ENCODE measurements around the gene ACBD6. TPM values are rescaled to one million over a fixed set of nuclear protein-coding genes. Genes with fewer than 3 reads are reported as not detected.
A peak's percentile ranks its signal among the peaks of the same experiment; 100 is the strongest.
"Not testable (repeated sequence)": the region's sequence is repeated elsewhere in the genome, so short reads cannot be mapped to it uniquely, and the experiment has no call there.

Gene ACBD6
- total RNA-seq, 1 donor from 2014 or later = 49.1 TPM

DNA sequence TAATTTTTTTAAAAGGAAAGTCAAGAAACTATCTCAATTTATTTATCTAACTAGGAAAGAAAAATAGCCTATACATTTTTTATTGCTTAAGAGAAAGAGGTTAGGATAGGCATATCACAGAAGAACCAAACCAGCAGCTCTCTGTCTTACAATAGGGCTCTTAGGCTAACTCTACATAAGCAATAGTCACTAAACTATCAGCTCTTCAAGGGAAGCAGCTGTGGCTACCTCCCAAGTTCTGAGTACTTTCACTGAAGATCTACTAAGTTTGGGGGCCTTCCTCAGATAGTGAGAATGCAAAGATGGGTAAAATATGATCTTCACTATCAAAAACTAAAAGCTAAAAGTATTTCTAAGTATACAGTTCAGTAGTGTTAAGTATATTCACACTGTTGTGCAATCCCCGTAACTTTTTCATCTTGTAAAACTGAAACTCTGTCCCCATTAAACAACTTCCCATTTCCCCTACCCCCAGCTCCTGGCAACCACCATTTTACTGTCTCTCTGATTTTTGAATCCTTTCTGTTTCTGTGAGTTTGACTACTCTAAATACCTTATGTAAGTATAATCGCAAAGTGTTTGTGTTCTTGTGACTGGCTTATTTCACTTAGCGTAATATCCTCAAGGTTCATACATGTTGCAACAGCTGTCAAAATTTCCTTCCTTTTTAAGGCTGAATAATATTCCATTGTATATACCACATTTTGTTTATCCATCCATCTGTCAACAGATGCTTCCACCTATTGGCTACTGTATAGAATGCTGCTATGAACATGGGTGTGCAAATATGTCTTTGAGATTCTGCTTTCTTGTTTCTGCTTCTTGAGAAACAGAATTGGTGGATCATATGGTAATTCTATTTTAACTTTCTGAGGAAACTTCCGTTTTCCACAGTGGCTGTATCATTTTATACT lies 73.3 kb downstream of the ACBD6 start:
- H3K27ac Mint-ChIP-seq = no peak overlapping the region
- DNase-seq (ENCODE audit: extremely low spot score, unreplicated experiment) = no peak
- H3K4me3 Mint-ChIP-seq = no peak overlapping the region
- H3K36me3 Mint-ChIP-seq = peaks cover 9% of the 10 kb centered on the region
- no peaks in the 10 kb centered on the region for H3K9me3 Mint-ChIP-seq
- no peak for TF ChIP-seq CTCF (conservative IDR thresholded peaks at IDR 0.05)
- peaks cover 15% of the 10 kb centered on the region for H3K4me1 Mint-ChIP-seq (ENCODE audit: unreplicated experiment)
- no peaks in the 10 kb centered on the region for H3K27me3 Mint-ChIP-seq

- H3K36me3 Mint-ChIP-seq = peaks cover 22% of the 10 kb centered on the region
- TF ChIP-seq CTCF (conservative IDR thresholded peaks at IDR 0.05) = no peak
- peaks cover 11% of the 10 kb centered on the region for H3K4me1 Mint-ChIP-seq (ENCODE audit: unreplicated experiment)
- H3K27me3 Mint-ChIP-seq = no peaks in the 10 kb centered on the region
- peaks cover 7% of the 10 kb centered on the region for H3K9me3 Mint-ChIP-seq
- DNase-seq (ENCODE audit: extremely low spot score, unreplicated experiment) = no peak
- H3K4me3 Mint-ChIP-seq = no peak overlapping the region
- no peak overlapping the region for H3K27ac Mint-ChIP-seq
Measured at GRCh38 chr1:180425952-180426351, 76.4 kb downstream of the ACBD6 start.

DNA sequence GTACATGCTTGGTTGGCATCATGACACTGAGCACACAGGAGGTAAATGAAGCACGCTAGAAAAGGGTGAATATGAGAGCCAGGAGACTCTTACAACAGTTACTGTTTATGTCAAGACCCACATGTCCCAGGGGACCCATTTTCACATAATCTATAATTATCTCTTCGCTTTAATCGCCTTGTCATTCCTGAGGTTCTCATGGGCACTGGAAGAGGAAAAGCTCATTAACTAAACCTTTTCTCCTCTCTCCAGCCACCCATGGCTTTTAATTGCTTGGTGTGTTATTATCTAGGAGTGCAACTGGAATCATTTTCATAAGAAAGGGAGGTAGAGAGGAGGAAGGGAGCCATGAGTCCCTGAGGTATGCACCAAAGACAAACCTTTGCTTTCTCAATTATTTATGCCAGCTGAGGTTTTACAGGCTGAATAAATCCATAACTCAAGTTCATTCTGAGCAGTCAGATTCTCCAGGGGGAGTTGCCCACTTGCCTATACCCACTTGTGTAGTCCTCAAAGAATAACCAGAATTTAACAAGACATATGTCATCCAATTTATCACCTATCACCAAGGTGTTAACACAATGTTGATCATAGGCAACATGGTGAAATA lies 77.4 kb downstream of the ACBD6 start:
- H3K27ac Mint-ChIP-seq = no peak overlapping the region
- H3K4me3 Mint-ChIP-seq = no peak overlapping the region
- H3K9me3 Mint-ChIP-seq = peaks cover 11% of the 10 kb centered on the region
- TF ChIP-seq CTCF (conservative IDR thresholded peaks at IDR 0.05) = no peak
- no peak for DNase-seq (ENCODE audit: extremely low spot score, unreplicated experiment)
- no peaks in the 10 kb centered on the region for H3K27me3 Mint-ChIP-seq
- H3K36me3 Mint-ChIP-seq = peaks cover 29% of the 10 kb centered on the region
- H3K4me1 Mint-ChIP-seq (ENCODE audit: unreplicated experiment) = peaks cover 11% of the 10 kb centered on the region

- Mint-ChIP-seq H3K4me3 (no peak overlapping the region), H3K27me3 (no peaks in the 10 kb centered on the region), H3K4me1 (ENCODE audit: unreplicated experiment) (peaks cover 11% of the 10 kb centered on the region), H3K27ac (no peak overlapping the region), H3K9me3 (peaks cover 11% of the 10 kb centered on the region), H3K36me3 (peaks cover 25% of the 10 kb centered on the region)
- TF ChIP-seq CTCF (conservative IDR thresholded peaks at IDR 0.05) = no peak
- DNase-seq (ENCODE audit: extremely low spot score, unreplicated experiment) = no peak
Measured at GRCh38 chr1:180421614-180422013, 80.8 kb downstream of the ACBD6 start.

GRCh38 chr1:180421145-180421544 lies 81.2 kb downstream of the ACBD6 start:
- H3K4me3 Mint-ChIP-seq; H3K27ac Mint-ChIP-seq; H3K27me3 Mint-ChIP-seq; DNase-seq (ENCODE audit: extremely low spot score, unreplicated experiment): not testable (repeated sequence)
- peaks cover 11% of the 10 kb centered on the region for H3K4me1 Mint-ChIP-seq (ENCODE audit: unreplicated experiment)
- peaks cover 11% of the 10 kb centered on the region for H3K9me3 Mint-ChIP-seq
- peaks cover 26% of the 10 kb centered on the region for H3K36me3 Mint-ChIP-seq

DNA sequence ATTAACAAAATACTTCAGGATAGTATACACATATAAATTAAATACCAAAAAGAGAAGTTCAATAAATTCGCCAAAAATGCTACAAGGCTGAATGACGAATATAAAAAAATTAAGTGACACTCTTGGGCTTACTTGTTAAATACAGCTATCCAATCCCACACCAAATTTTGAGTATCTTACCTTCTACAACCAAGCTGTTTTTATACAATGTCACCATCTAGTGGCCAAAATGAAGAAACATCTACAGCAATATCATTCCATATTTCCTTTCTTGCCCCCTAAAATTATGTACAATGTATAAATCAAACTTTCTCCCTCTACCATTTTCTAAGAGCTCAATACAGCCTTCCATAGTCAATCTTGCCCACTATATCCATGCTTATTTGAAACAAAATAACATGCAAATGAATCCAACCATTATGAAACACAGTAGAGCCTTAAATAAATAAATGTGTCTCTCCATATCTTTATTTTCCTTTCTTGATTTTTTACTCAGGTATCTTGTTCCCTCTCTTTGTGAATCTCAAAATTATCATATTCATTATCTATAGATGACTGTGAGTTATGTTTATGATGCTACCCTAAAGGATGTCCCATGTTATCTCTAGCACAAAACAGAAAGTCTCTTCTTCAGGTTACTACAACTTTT lies 86.3 kb downstream of the ACBD6 start:
- Mint-ChIP-seq H3K4me1 (ENCODE audit: unreplicated experiment) (no peaks in the 10 kb centered on the region), H3K4me3 (no peak overlapping the region), H3K9me3 (peaks cover 5% of the 10 kb centered on the region), H3K27ac (no peak overlapping the region), H3K27me3 (no peaks in the 10 kb centered on the region), H3K36me3 (peaks cover 22% of the 10 kb centered on the region)
- peak; percentile 85 for TF ChIP-seq CTCF (conservative IDR thresholded peaks at IDR 0.05)
- no peak for DNase-seq (ENCODE audit: extremely low spot score, unreplicated experiment)

All from type B pancreatic cell (in vitro differentiated cells).